Measurements from ENCODE around the gene LRP1-AS.

DNA sequence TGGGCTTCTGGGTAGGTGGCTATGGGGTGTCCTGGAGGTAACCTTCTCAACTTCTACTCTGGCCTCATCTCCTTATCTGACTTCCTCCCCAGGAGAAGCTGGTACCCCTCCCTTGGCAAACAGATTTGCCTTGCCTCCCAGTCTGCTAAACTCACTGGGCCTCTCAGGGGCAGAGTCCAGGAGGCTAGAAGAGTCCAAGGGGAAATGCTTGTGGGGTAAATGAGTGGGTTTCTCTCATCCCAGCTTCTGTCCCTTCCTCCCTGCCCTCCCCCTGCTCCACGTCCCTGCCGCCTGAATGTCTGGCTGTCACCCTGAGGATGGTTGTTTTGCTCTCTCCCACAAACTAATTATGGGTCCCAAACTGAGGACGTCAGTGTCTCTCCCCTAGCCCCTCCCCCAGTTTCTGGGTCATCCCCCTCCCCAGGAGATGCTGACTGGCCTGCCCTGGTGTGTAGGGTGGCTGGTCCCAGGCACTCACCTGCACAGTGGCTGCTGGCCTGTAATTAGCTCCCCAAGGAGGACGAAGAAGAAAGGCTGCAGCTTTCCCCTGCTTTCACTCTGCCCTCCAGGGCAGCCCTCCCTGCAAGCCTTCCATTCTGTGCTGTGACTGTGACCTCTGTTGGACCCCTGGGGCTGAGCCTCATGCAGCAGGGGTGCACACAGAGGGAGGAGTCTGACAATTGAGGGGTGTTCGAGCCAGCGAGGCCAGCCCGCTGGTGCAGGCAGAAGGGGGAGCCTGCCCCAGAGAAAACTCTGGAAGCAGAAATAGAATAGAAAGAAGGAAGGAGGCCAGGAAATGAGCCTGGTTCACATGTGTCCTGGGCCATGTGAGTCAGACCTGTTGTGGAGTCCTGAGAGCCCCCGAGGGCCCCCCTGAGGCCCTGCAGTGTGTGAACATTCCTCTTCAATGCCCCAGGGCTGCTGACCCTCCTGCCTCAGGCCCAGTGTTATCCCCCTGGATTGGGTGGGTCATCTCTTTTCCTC lies at the start of gene LRP1-AS:
- TF ChIP-seq, protein P1, sequence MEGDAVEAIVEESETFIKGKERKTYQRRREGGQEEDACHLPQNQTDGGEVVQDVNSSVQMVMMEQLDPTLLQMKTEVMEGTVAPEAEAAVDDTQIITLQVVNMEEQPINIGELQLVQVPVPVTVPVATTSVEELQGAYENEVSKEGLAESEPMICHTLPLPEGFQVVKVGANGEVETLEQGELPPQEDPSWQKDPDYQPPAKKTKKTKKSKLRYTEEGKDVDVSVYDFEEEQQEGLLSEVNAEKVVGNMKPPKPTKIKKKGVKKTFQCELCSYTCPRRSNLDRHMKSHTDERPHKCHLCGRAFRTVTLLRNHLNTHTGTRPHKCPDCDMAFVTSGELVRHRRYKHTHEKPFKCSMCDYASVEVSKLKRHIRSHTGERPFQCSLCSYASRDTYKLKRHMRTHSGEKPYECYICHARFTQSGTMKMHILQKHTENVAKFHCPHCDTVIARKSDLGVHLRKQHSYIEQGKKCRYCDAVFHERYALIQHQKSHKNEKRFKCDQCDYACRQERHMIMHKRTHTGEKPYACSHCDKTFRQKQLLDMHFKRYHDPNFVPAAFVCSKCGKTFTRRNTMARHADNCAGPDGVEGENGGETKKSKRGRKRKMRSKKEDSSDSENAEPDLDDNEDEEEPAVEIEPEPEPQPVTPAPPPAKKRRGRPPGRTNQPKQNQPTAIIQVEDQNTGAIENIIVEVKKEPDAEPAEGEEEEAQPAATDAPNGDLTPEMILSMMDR (IDR thresholded peaks at IDR 0.05): no peak
- TF ChIP-seq POLR2A (IDR thresholded peaks at IDR 0.05): no peak
